ENCODE measurements around the gene ARID1A.
"Not testable (repeated sequence)": the region's sequence is repeated elsewhere in the genome, so short reads cannot be mapped to it uniquely, and the experiment has no call there.

ARID1A gene

GRCh38 chr1:26695356-26696118, at the start of gene ARID1A:
Gene ARID1A, plus strand, starts transcription at chr1:26696015. Its CDS starts 389 bp downstream, at chr1:26696404.
- DNase-seq: peak; percentile 93

- no peak for DNase-seq
These were observed 31.0 kb upstream of the ARID1A start for GRCh38 chr1:26664802-26665201.

GRCh38 chr1:26666855-26667254, 29.0 kb upstream of the ARID1A start:
- no peak for DNase-seq

DNA sequence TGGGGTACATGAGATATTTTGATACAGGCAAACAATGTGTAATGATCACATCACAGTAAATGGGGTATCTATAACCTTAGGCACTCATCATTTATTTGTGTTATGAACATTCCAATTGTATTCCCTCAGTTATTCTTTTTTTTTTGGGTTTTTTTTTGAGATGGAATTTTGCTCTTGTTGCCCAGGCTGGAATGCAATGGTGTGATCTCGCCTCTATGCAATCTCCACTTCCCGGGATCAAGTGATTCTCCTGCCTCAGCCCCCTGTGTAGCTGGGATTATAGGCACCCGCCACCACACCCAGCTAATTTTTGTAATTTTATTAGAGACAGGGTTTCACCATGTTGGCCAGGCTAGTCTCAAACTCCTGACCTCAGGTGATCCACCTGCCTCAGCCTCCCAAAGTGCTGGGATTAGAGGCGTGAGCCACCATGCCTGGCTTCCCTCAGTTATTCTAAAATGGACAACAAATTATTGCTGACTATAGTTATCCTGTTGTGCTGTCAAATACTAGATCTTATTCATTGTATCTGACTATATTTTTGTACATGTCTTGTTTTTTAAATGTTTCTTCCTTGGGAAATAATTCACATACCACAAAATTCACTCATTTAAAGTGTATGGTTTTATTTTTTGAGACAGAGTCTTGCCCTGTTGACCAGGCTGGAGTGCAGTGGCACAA, 27.6 kb upstream of the ARID1A start:
- DNase-seq: not testable (repeated sequence)

GRCh38 chr1:26677306-26678115, 18.3 kb upstream of the ARID1A start:
- DNase-seq: peak; percentile 82

DNA sequence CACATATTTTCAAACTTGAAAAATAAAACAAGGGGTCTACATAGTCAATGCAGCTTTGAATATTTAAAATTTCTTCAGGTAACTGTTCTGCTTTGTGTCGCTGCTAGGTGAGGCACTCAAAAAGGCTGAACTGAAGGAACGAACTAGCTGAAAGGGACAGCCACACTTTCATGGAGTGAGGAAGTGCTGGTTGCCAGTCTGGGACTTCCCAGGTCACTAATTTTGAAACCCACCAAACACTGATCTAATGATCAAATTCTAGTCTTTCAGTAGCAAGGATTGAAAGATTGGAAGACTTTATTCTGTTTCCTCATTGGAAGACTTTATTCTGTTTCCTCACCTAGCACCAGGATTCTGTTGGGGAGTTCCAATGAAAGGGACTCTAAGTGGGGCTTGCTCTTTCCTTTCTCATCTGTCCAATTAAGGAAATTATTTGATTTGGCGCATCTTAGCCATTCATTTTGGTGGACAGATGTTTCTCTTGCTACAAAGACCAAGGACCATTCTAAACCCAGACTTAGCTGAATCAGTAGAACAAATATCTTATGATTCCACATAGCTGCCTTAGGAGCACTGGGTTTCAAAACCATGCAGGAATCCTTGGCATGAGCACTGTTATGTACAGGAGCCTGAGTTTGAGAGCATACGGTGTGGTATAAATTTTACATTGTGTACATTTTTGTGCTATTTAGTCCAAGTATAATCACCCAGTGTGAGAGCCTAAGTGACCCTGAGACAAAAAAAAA, 10.9 kb upstream of the ARID1A start:
- DNase-seq: no peak

- no peak for DNase-seq
These were observed 9.0 kb upstream of the ARID1A start for GRCh38 chr1:26686795-26687194.

GRCh38 chr1:26689504-26689903, 6.3 kb upstream of the ARID1A start:
- DNase-seq: no peak

DNA sequence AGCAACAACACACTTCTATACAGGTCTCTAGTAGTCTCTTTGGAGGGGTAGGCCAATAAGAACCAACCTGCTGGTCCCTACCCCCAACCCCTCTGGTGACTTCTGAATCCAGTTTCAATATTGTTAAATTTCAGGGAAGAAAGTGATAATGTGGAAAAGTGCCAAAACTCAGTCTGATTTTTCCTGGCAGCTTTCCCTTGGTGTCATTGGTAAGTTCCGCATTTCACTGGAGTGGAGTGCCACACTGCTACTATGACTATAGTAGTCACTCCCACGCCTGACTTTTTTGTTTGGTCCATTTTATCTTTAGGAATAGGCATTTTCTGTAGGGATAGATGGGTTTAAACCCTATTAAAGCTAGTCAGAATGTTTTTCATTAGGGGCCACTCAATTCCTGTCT, 5.7 kb upstream of the ARID1A start:
- DNase-seq: no peak

DNA sequence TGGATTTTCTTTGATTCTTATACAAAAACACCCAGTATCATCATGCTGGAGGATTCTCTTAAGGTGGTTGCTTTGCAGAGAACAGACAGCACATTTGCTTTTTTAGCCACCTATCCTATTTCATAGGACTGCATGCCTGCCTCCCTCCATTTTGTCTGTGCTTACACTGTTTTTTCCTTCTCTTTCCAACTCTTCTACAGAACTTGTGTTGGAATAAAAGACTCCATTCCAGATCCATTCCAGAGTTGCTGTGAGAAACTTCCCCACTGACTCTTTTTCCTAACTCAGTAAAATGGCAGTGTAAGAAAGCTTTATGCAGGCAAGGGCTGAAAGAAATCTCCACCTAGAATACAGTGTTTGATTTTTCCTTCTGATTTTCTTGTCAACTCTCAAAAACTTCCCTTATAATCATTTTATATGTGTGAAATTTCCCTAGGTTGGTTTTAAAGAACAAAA, 5.2 kb upstream of the ARID1A start:
- no peak for DNase-seq

- peak; percentile 89 for DNase-seq
These were observed 3.5 kb upstream of the ARID1A start for GRCh38 chr1:26692211-26692792.

DNA sequence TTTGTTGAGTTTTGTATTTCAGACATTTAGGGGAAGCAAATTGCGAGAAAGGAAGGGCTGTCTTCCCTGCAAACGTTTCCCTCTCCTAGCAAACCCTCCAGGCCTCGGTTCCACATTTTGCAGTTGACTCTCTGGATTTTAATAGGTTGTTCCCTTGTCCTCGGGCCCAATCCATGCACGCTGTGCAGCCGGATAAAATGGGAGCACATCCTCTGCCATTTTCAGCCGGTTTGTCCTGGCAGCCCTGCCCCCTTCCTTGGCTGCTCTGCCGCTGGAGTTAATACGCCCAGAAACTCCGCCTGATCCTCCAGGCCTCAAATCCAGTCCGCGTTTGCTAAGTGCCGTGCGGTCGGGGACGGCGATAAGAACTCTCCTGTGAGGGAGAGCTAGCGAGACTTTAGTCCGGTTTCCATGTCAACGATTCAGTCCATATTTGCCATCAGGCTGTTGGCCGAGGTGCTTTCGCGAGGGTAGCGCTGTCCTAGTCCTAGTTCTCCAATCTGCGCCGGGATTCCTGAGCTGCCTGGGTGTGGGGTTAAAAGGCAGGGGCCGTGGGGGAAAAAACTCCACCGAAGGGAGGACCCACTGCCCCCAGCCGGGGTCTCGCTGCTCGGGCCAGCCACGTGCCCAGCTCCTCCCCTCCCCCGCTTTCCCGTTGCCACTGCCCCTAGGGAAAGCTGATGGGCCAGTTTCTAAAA, 2.9 kb upstream of the ARID1A start:
- peak; percentile 93 for DNase-seq

DNA sequence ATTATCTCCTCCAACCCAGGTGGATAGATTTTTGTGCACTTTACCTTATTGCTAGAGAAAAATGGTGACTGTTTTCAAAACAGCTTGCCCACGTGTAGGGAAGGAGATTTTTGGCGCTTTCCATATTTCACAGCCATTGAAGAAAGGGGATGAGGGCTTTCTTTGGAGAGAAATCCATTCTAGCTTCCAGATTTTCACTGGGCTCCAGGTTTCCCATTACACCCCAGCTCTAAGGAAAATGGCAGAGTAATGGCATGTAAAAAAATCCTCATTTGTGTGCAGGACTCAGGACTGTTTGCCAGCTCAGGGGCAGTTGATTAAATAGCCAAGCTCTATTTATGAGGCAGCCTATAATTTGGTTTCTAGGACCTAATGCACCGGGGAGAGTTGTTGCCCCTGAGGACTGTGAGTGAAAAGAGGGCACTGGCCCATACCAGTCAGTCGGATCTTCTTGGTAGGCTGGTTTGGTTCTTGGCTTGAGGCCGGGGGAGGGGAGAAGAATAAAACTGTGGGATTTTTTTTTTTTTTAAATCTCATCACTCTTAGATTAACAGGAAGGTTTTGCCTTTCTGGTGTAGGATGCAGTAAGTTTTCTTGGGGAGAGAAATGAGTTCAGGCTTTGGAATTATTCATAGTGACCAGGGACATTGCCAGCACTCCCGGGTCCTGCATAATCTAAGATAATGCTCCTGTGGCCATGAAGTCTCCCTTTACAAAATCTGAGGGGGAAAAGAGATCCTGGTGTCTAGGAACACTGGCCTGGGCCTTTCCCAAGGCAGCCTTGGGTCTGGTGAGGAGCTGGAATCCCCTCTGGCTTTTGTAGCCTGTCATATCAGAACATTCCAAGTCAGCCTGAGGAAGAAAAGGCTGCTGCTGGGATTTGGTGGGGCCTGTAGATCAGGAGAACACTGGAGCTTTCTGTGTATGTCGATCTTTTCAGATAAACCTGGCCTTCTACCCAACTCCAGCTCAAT, 1.9 kb upstream of the ARID1A start:
- DNase-seq: no peak

- no peak for DNase-seq
These were observed 1.0 kb upstream of the ARID1A start for GRCh38 chr1:26694638-26695355.

DNA sequence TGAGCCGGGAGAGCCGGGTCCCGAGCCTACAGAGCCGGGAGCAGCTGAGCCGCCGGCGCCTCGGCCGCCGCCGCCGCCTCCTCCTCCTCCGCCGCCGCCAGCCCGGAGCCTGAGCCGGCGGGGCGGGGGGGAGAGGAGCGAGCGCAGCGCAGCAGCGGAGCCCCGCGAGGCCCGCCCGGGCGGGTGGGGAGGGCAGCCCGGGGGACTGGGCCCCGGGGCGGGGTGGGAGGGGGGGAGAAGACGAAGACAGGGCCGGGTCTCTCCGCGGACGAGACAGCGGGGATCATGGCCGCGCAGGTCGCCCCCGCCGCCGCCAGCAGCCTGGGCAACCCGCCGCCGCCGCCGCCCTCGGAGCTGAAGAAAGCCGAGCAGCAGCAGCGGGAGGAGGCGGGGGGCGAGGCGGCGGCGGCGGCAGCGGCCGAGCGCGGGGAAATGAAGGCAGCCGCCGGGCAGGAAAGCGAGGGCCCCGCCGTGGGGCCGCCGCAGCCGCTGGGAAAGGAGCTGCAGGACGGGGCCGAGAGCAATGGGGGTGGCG, 371 bp downstream of the ARID1A start:
- no peak for DNase-seq

- DNase-seq: no peak
These were observed 1.0 kb downstream of the ARID1A start for GRCh38 chr1:26696654-26697430.

GRCh38 chr1:26697431-26697977, 1.7 kb downstream of the ARID1A start:
- DNase-seq: no peak
